Adrenal gland (tissue), 12 donors: ENCODE results near the gene DDR1. TPM values are rescaled to one million over a fixed set of nuclear protein-coding genes. Genes with fewer than 3 reads are reported as not detected.
"Not testable (repeated sequence)": the region's sequence is repeated elsewhere in the genome, so short reads cannot be mapped to it uniquely, and the experiment has no call there.

Source experiments
- DNase-seq, 7 donors: peaks; one replicate each; pipeline ENCODE4 v3.0.0-alpha.2; 2019 to 2020
- H3K27ac ChIP-seq, 5 donors: fragments of 200-600 bp; sonication (generic) in 4 of 5; 1 replicate in 3 of 5; 2 replicates in 2 of 5; pipeline versions ENCODE4 v1.5.1 to v1.8.0; 2016 to 2020; ENCODE audit warnings: mild to moderate bottlenecking in 1 of 5
- H3K27me3 ChIP-seq: fragments of 200-600 bp; 2 replicates; pipeline ENCODE4 v1.8.0; 2021
- H3K36me3 ChIP-seq, 2 donors: fragments of 200-600 bp; replicated peaks in 1 of 2; 1 replicate in 1 of 2; 2 replicates in 1 of 2; pipeline versions ENCODE4 v1.5.1 to v1.8.0; 2018 to 2022
- H3K4me1 ChIP-seq, 2 donors: fragments of 200-600 bp; replicated peaks in 1 of 2; 1 replicate in 1 of 2; 2 replicates in 1 of 2; pipeline versions ENCODE4 v1.5.1 to v1.8.0; 2018 to 2021
- H3K4me3 ChIP-seq, 4 donors: fragments of 200-600 bp; sonication (generic) in 3 of 4; one replicate each; pipeline ENCODE4 v1.5.1; 2016 to 2018
- H3K9me3 ChIP-seq, 3 donors: fragments of 200-600 bp; sonication (generic) in 1 of 3; replicated peaks in 1 of 3; 1 replicate in 2 of 3; 2 replicates in 1 of 3; pipeline versions ENCODE4 v1.5.1 to v1.8.0; 2016 to 2021
- CTCF ChIP-seq, 6 experiments: fragments of 450-650 bp in 4 of 6; fragments of 200-600 bp in 2 of 6; sonication (generic) in 1 of 6; IDR thresholded peaks; 1 replicate in 5 of 6; 2 replicates in 1 of 6; pipeline versions ENCODE4 v1.5.1 to v1.8.0; 2016 to 2021; ENCODE audit warnings: antibody characterized with exemption in 6 of 6, mild to moderate bottlenecking in 2 of 6, moderate library complexity in 1 of 6
- POLR2A ChIP-seq, 2 donors: fragments of 450-650 bp; IDR thresholded peaks; one replicate each; pipeline ENCODE4 v1.6.1; 2017; ENCODE audit warnings: antibody characterized with exemption in 2 of 2, mild to moderate bottlenecking in 2 of 2, moderate library complexity in 1 of 2
- WGBS, 4 donors: extraction: QIAGEN DNeasy Blood & Tissue Kit in 2 of 4; methylation state at CpG; one replicate each; pipeline versions ENCODE4 v1.1.5 to v1.1.7; 2013 to 2017; 5-methylcytosine and 5-hydroxymethylcytosine counted together
- intact Hi-C, 2 donors: fragments of 100-400 bp; cut with DNase I; formaldehyde crosslinking; loops; one replicate each; pipeline versions ENCODE4 v1.14.1 to v1.15.0; 2022 to 2023
- polyA plus RNA-seq, 3 donors: library from polyadenylated mRNA; stranded (reverse); fragments of 200-250 nt in 2 of 3; fragments of 350-450 nt in 1 of 3; fragmentation: Illumina TruSeq in 1 of 3; extraction: RNeasy Lipid Tissue Mini Kit (QIAGEN cat#74804) in 1 of 3; gene quantifications; one replicate each; pipeline ENCODE4 v1.2.3, GENCODE V29; 2013 to 2014
- total RNA-seq, 9 donors: library from RNA; depleted of rRNA in 4 of 9; stranded (reverse); fragments of >200 nt in 4 of 9; fragments of 120-200 nt in 1 of 9; fragmentation: NEBNext Ultra II Directional in 1 of 9; extraction: Animal tissue kit (Norgen Biotek cat#: 25700) in 1 of 9; gene quantifications; one replicate each; pipeline versions ENCODE4 v1.1.0 to v1.2.4, GENCODE V29; 2013 to 2023
- donor health status: healthy with polysubstance abuse.
- donor health status: Bipolar disorder and iron deficiency.
- donor health status: DM: yes; HTN: yes; CAD: no.
- donor health status: DM: no; HTN: no; CAD: no.
- donor health status: DM: no; HTN: no; CAD: no.
- donor health status: DM: yes; HTN: yes; CAD: no.

DDR1 gene
- total and polyA plus RNA-seq, 12 donors, result 18.0 to 239 (median 63.9) TPM

- TF ChIP-seq POLR2A (IDR thresholded peaks at IDR 0.05), result no peak
- TF ChIP-seq CTCF (IDR thresholded peaks at IDR 0.05), result no peak
- WGBS, 4 donors, result 90 to 94% (median 92%) methylated on average over 4 to 7 of the region's 7 CpGs
- Histone ChIP-seq H3K36me3 (peaks cover 0 to 60% of the 10 kb centered on the region in 2 donors), H3K9me3 (no peaks in the 10 kb centered on the region), H3K27ac (no peak overlapping the region), H3K27me3 (no peaks in the 10 kb centered on the region), H3K4me1 (peaks cover 10 to 24% of the 10 kb centered on the region in 2 donors), H3K4me3 (no peak overlapping the region)
- DNase-seq, result no peak
- intact Hi-C loops, result loop anchor here in 1 of 2 donors (5.0 kb wide), 2 partner anchors 125 to 160 kb away; no protein-coding TSS in a partner anchor
Measured at GRCh38 chr6:30917041-30917440, 32.7 kb downstream of the DDR1 start.

- no peaks in the 10 kb centered on the region for H3K27me3 ChIP-seq
- TF ChIP-seq POLR2A (IDR thresholded peaks at IDR 0.05) (no peak), CTCF (IDR thresholded peaks at IDR 0.05) (no peak)
- 88 to 94% (median 92%) methylated on average over 8 of the region's 8 CpGs for WGBS, 4 donors
- H3K9me3 ChIP-seq, result no peaks in the 10 kb centered on the region
- peaks cover 0 to 60% of the 10 kb centered on the region in 2 donors for H3K36me3 ChIP-seq
- no peak for DNase-seq
- H3K27ac ChIP-seq, result no peak overlapping the region
- peaks cover 10 to 24% of the 10 kb centered on the region in 2 donors for H3K4me1 ChIP-seq
- intact Hi-C loops, result loop anchor here in 1 of 2 donors (5.0 kb wide), 2 partner anchors 125 to 160 kb away; no protein-coding TSS in a partner anchor
- no peak overlapping the region for H3K4me3 ChIP-seq
Measured at GRCh38 chr6:30917487-30917886, 33.2 kb downstream of the DDR1 start.

- intact Hi-C loops, result loop anchor here in 1 of 2 donors (5.0 kb wide), 2 partner anchors 124 to 159 kb away; no protein-coding TSS in a partner anchor
- Histone ChIP-seq H3K27ac (no peak overlapping the region), H3K4me1 (peaks cover 10 to 20% of the 10 kb centered on the region in 2 donors), H3K9me3 (no peaks in the 10 kb centered on the region), H3K27me3 (no peaks in the 10 kb centered on the region), H3K36me3 (peaks cover 0 to 68% of the 10 kb centered on the region in 2 donors), H3K4me3 (no peak overlapping the region)
- no peak for TF ChIP-seq POLR2A (IDR thresholded peaks at IDR 0.05)
- TF ChIP-seq CTCF (IDR thresholded peaks at IDR 0.05), result no peak
- DNase-seq, result no peak
- 89 to 98% (median 96%) methylated on average over 8 of the region's 8 CpGs for WGBS, 4 donors
Measured at GRCh38 chr6:30918670-30919069, 34.4 kb downstream of the DDR1 start.

GRCh38 chr6:30922447-30922852 is 38.1 kb downstream of the DDR1 start:
- TF ChIP-seq CTCF (IDR thresholded peaks at IDR 0.05) (no peak), POLR2A (IDR thresholded peaks at IDR 0.05) (no peak)
- intact Hi-C loops, result loop anchor here in 1 of 2 donors (5.0 kb wide), 1 partner anchor 155 kb away; no protein-coding TSS in a partner anchor
- WGBS, 4 donors, result 83 to 96% (median 95%) methylated on average over 3 to 7 of the region's 7 CpGs
- Histone ChIP-seq H3K4me3 (no peak overlapping the region), H3K9me3 (no peaks in the 10 kb centered on the region), H3K4me1 (no peaks in the 10 kb centered on the region), H3K27me3 (no peaks in the 10 kb centered on the region), H3K27ac (no peak overlapping the region), H3K36me3 (peaks cover 0 to 81% of the 10 kb centered on the region in 2 donors)
- DNase-seq, result no peak

- H3K9me3 ChIP-seq, H3K4me3 ChIP-seq, H3K27ac ChIP-seq, H3K4me1 ChIP-seq, H3K27me3 ChIP-seq, DNase-seq: not testable (repeated sequence)
- peaks cover 0 to 67% of the 10 kb centered on the region in 2 donors for H3K36me3 ChIP-seq
- intact Hi-C loops, result loop anchor here in 1 of 2 donors (5.0 kb wide), 1 partner anchor 153 kb away; no protein-coding TSS in a partner anchor
- WGBS, 4 donors, result 80 to 91% (median 90%) methylated on average over 1 to 9 of the region's 9 CpGs
Measured at GRCh38 chr6:30924040-30924627, 39.8 kb downstream of the DDR1 start.
